C4-2B (cell line): ENCODE data around the gene GALNT9.

Experiments used
- CTCF ChIP-seq: fragments of 450-650 bp; conservative IDR thresholded peaks from 2 replicates; pipeline ENCODE4 v1.5.1; 2017; ENCODE audit warnings: mild to moderate bottlenecking
- ZFX ChIP-seq: fragments of 450-650 bp; IDR thresholded peaks from 2 replicates; pipeline ENCODE4 v1.6.1; 2017

DNA sequence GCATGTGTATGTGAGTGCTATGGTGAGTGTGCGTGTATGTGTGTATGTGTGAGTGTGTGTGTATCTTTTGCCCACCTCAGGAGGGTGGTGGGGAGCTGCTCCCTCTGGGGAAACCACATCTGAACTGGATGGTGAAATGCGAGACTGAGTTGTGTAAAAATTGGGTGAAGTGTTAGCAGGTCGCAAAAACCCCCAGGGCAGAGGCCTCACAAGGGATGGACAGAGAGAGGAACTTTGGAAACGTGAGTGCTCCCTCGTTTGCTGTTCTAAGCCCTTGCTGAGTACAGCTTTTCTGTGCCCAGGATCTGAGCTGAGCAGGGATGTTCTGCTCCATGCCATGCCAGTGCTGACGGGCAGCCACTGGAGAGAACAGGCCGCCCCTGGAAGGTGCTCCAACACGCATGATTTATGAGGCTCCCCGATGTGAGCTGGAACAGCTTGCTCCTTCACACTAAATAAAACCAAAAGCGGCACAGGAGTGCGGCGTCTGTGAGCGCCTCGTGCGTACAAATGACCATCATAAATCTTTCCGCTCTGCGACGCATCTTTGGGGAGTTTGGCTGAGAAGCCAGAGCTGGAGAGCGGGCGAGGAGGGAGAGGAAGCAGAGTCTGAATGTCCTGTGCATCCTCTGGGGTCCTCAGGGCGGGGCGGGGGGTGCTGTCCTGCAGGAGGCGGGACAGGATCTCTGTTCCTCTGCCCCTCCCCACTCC, 14.1 kb upstream of the GALNT9 start:
- TF ChIP-seq CTCF (no peak), ZFX (no peak)
